NCI-H1092 treated with DMSO at 0.1 percent for 48 hours (cell line): ENCODE measurements around the gene TMEM131.
A peak's percentile ranks its signal among the peaks of the same experiment; 100 is the strongest.
"Not testable (repeated sequence)": the region's sequence is repeated elsewhere in the genome, so short reads cannot be mapped to it uniquely, and the experiment has no call there.

ENCODE experiments used
- DNase-seq: peaks from one replicate; lab custom pipeline; 2025; lab: John Stamatoyannopoulos, UW

TMEM131 gene

GRCh38 chr2:97995734-97996624 lies at the start of gene TMEM131:
TSS of gene TMEM131 (minus strand) at chr2:97995948. CDS start at chr2:97995662, 286 bp downstream.
- DNase-seq = peak; percentile 90

- not testable (repeated sequence) for DNase-seq
These were observed 49.0 kb upstream of the TMEM131 start for GRCh38 chr2:98044730-98045129.

- no peak for DNase-seq
These were observed 47.4 kb upstream of the TMEM131 start for GRCh38 chr2:98043101-98043500.

- no peak for DNase-seq
These were observed 44.7 kb upstream of the TMEM131 start for GRCh38 chr2:98040331-98040939.

- no peak for DNase-seq
These were observed 43.5 kb upstream of the TMEM131 start for GRCh38 chr2:98039085-98039756.

- DNase-seq = no peak
These were observed 42.1 kb upstream of the TMEM131 start for GRCh38 chr2:98037666-98038336.

- no peak for DNase-seq
These were observed 41.5 kb upstream of the TMEM131 start for GRCh38 chr2:98037206-98037605.

GRCh38 chr2:98036349-98037000 lies 40.7 kb upstream of the TMEM131 start:
- peak; percentile 1 for DNase-seq

GRCh38 chr2:98034745-98035144 lies 39.0 kb upstream of the TMEM131 start:
- DNase-seq = no peak

- DNase-seq = no peak
These were observed 36.3 kb upstream of the TMEM131 start for GRCh38 chr2:98032086-98032485.

- no peak for DNase-seq
These were observed 34.0 kb upstream of the TMEM131 start for GRCh38 chr2:98029718-98030222.

- no peak for DNase-seq
These were observed 33.4 kb upstream of the TMEM131 start for GRCh38 chr2:98028931-98029717.

- no peak for DNase-seq
These were observed 32.4 kb upstream of the TMEM131 start for GRCh38 chr2:98028101-98028561.

GRCh38 chr2:98027538-98027937 lies 31.8 kb upstream of the TMEM131 start:
- no peak for DNase-seq

GRCh38 chr2:98026927-98027522 lies 31.3 kb upstream of the TMEM131 start:
- DNase-seq = no peak

GRCh38 chr2:98026292-98026691 lies 30.5 kb upstream of the TMEM131 start:
- DNase-seq = no peak

- DNase-seq = no peak
These were observed 29.8 kb upstream of the TMEM131 start for GRCh38 chr2:98025481-98026037.

GRCh38 chr2:98022067-98022466 lies 26.3 kb upstream of the TMEM131 start:
- DNase-seq = not testable (repeated sequence)

GRCh38 chr2:98020992-98021713 lies 25.4 kb upstream of the TMEM131 start:
- DNase-seq = no peak
